Tibial nerve (tissue), 3 donors: ENCODE measurements around the gene CYP2J2.
A peak's percentile ranks its signal among the peaks of the same experiment; 100 is the strongest.

Source experiments
- POLR2A ChIP-seq, 2 donors: fragments of 450-650 bp; IDR thresholded peaks; one replicate each; pipeline ENCODE4 v1.6.1; 2017; ENCODE audit warnings: antibody characterized with exemption in 2 of 2, mild to moderate bottlenecking in 2 of 2, moderate library complexity in 2 of 2
- TF ChIP-seq, protein P1 (sequence below), 5 experiments: fragments of 200-600 bp in 3 of 5; fragments of 450-650 bp in 2 of 5; sonication (generic) in 3 of 5; IDR thresholded peaks; one replicate each; pipeline ENCODE4 v1.5.1; 2016 to 2019; ENCODE audit warnings: antibody characterized with exemption in 5 of 5, mild to moderate bottlenecking in 3 of 5, moderate library complexity in 2 of 5

DNA sequence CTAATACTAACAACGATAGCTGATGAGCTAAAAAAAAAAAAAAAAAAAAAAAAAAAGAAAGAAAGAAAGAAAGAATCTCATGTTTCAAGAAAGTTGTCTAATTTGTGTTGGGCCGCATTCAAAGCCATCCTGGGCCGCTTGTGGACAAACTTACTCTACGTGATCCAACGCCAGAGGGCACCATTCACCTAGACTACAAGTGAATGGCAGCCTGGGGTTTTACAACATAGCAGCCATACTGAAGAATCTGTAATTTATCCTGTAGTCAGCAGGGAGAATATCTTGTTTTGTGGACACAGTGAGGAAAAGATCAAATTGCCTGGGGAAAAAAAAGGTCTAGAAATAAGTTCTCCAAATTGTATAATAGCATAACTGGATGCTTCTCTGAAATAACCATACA lies 47.0 kb downstream of the CYP2J2 start:
- TF ChIP-seq, protein P1, sequence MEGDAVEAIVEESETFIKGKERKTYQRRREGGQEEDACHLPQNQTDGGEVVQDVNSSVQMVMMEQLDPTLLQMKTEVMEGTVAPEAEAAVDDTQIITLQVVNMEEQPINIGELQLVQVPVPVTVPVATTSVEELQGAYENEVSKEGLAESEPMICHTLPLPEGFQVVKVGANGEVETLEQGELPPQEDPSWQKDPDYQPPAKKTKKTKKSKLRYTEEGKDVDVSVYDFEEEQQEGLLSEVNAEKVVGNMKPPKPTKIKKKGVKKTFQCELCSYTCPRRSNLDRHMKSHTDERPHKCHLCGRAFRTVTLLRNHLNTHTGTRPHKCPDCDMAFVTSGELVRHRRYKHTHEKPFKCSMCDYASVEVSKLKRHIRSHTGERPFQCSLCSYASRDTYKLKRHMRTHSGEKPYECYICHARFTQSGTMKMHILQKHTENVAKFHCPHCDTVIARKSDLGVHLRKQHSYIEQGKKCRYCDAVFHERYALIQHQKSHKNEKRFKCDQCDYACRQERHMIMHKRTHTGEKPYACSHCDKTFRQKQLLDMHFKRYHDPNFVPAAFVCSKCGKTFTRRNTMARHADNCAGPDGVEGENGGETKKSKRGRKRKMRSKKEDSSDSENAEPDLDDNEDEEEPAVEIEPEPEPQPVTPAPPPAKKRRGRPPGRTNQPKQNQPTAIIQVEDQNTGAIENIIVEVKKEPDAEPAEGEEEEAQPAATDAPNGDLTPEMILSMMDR (IDR thresholded peaks at IDR 0.05), result peak; percentile 36 to 66 (median 39)
- TF ChIP-seq POLR2A (IDR thresholded peaks at IDR 0.05), result no peak
